Caco-2 (cell line): ENCODE measurements around the gene TOR4A. TPM values are rescaled to one million over a fixed set of nuclear protein-coding genes. Genes with fewer than 3 reads are reported as not detected.

ENCODE experiments used
- BruUV-seq: library from RNA; stranded (reverse); fragments of 400-500 nt; replicated peaks from 2 replicates; lab custom pipeline; 2021; lab: Mats Ljungman, UMichigan
- CTCF ChIA-PET: fragments of 300-600 bp; sonication (Branson Sonifier 250); formaldehyde crosslinking; loops from one replicate; lab custom pipeline; 2022; ENCODE audit warnings: antibody characterized with exemption; lab: Charles Lee
- POLR2A ChIA-PET: fragments of 300-600 bp; sonication (Branson Sonifier 250); formaldehyde crosslinking; loops from one replicate; lab custom pipeline; 2022; ENCODE audit warnings: antibody characterized with exemption; lab: Charles Lee
- DNase-seq, 2 experiments: peaks; one replicate each; pipeline versions ENCODE4 v3.0.0 to v3.0.0-alpha.2; 2020 to 2022
- H3K27me3 ChIP-seq: replicated peaks from 2 replicates; pipeline ENCODE4 v1.6.0; 2011; ENCODE audit warnings: low read length; ENCODE audit not compliant: control insufficient read depth, insufficient read depth
- H3K36me3 ChIP-seq: 2 replicates; pipeline ENCODE4 v1.5.1; 2011; ENCODE audit warnings: low read length; ENCODE audit not compliant: control insufficient read depth, insufficient read depth
- H3K4me1 ChIP-seq: fragments of 250-450 bp; sonication (Bioruptor Pico); 2 replicates; pipeline ENCODE4 v1.5.1; 2020; ENCODE audit warnings: mild to moderate bottlenecking
- H3K4me3 ChIP-seq: 2 replicates; pipeline ENCODE4 v1.5.1; 2011; ENCODE audit warnings: low read depth, mild to moderate bottlenecking, control low read depth, low read length
- H3K9me3 ChIP-seq: fragments of 250-450 bp; sonication (Bioruptor Pico); 2 replicates; pipeline ENCODE4 v1.5.1; 2020; ENCODE audit warnings: mild to moderate bottlenecking, moderate library complexity
- H3K27ac Mint-ChIP-seq: one replicate; pipeline ENCODE4 v1.8.0; 2022; ENCODE audit warnings: mixed read lengths; ENCODE audit not compliant: unreplicated experiment
- H3K27me3 Mint-ChIP-seq: one replicate; pipeline ENCODE4 v1.8.0; 2022; ENCODE audit warnings: mixed read lengths; ENCODE audit not compliant: insufficient read depth, unreplicated experiment
- H3K36me3 Mint-ChIP-seq: one replicate; pipeline ENCODE4 v1.8.0; 2022; ENCODE audit warnings: mild to moderate bottlenecking, mixed read lengths; ENCODE audit not compliant: insufficient read depth, unreplicated experiment
- H3K4me1 Mint-ChIP-seq: one replicate; pipeline ENCODE4 v1.8.0; 2022; ENCODE audit warnings: low read depth, mixed read lengths; ENCODE audit not compliant: unreplicated experiment
- H3K4me3 Mint-ChIP-seq: one replicate; pipeline ENCODE4 v1.8.0; 2022; ENCODE audit warnings: mild to moderate bottlenecking, moderate library complexity, mixed read lengths; ENCODE audit not compliant: unreplicated experiment
- H3K9me3 Mint-ChIP-seq: one replicate; pipeline ENCODE4 v1.8.0; 2022; ENCODE audit warnings: mixed read lengths; ENCODE audit not compliant: unreplicated experiment
- intact Hi-C: fragments of 100-400 bp; cut with micrococcal nuclease; formaldehyde crosslinking; loops from one replicate; pipeline ENCODE4 v1.10.0; 2022; ENCODE audit not compliant: unreplicated experiment
- total RNA-seq: library from RNA; stranded (reverse); gene quantifications from 2 replicates; pipeline ENCODE4 v1.2.3, GENCODE V29; 2022
- TF ChIP-seq, protein P1 (sequence below), 2 experiments: fragments of 200-600 bp in 1 of 2; IDR thresholded peaks; 1 replicate in 1 of 2; 2 replicates in 1 of 2; pipeline versions ENCODE4 v1.5.1 to v1.8.0; 2011 to 2022; ENCODE audit warnings: antibody characterized with exemption in 1 of 2, control low read depth in 1 of 2, inconsistent platforms in 1 of 2, low read depth in 1 of 2, low read length in 1 of 2, mild to moderate bottlenecking in 1 of 2, moderate library complexity in 1 of 2; ENCODE audit not compliant: insufficient read depth in 1 of 2, severe bottlenecking in 1 of 2, unreplicated experiment in 1 of 2

Gene TOR4A
- total RNA-seq, 1 experiment from 2014 or later, result 1.8 TPM

DNA sequence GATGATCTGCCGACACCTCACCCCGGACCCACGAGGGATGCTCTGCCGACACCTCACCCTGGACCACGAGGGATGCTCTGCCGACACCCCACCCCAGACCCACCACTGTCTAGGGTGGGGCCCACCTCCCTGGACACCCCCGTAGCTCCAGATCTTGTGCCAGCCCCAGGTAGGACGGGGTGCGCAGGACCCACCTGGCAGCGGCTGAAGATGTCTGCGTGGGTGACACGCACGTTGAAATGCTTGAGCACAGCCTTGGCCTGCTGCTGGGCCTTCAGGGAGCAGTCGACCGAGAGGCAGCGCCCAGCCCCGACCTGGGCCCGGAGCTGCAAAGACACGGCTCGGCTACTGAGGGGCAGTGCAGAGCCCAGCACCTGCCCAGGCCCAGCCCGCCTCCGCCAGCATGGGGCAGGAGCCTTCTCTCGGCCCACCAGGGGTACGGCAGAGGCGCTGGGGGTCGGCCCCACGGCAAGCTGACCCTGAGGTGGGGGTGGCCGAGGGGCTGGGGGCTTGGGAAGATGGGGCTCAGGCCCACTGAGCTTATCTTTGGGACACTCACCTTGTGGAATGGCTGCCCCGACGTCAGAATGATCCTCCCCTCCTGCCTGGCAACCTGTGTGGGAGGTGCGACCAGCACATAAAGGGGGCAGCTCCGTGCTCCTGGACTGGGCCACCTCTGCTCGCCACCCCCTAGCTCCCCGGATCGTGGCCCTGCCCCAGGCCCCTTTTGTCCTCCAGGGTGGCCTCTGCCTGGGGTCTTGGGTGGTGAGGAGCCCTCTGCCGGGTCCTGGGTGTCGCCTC, 46.2 kb downstream of the TOR4A start:
- TF ChIP-seq, protein P1, sequence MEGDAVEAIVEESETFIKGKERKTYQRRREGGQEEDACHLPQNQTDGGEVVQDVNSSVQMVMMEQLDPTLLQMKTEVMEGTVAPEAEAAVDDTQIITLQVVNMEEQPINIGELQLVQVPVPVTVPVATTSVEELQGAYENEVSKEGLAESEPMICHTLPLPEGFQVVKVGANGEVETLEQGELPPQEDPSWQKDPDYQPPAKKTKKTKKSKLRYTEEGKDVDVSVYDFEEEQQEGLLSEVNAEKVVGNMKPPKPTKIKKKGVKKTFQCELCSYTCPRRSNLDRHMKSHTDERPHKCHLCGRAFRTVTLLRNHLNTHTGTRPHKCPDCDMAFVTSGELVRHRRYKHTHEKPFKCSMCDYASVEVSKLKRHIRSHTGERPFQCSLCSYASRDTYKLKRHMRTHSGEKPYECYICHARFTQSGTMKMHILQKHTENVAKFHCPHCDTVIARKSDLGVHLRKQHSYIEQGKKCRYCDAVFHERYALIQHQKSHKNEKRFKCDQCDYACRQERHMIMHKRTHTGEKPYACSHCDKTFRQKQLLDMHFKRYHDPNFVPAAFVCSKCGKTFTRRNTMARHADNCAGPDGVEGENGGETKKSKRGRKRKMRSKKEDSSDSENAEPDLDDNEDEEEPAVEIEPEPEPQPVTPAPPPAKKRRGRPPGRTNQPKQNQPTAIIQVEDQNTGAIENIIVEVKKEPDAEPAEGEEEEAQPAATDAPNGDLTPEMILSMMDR (IDR thresholded peaks at IDR 0.05; ENCODE audit: insufficient read depth in 1 of 2, low read depth in 1 of 2, low read length in 1 of 2, severe bottlenecking in 1 of 2, unreplicated experiment in 1 of 2), result no peak

DNA sequence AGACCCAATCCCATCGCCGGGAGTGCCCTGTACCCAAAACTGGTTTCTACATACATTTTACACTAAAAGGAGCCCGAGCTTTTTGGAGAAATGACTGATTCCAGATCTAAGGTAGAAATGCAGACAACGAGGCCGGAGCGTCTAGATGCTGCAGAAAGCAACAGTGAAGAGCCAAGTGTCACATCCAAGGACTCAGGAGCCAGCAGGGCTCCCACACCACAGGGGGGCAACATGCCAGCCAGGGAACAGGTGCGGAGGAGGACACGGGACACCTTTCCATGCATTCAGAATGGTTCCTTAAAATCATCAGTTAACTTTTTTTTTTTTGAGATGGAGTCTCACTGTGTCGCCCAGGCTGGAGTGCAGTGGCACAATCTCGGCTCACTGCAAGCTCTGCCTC, 47.6 kb downstream of the TOR4A start:
- Mint-ChIP-seq H3K27me3 (no peaks in the 10 kb centered on the region), H3K4me1 (no peaks in the 10 kb centered on the region), H3K27ac (no peak overlapping the region), H3K9me3 (no peaks in the 10 kb centered on the region), H3K36me3 (no peaks in the 10 kb centered on the region), H3K4me3 (no peak overlapping the region)
- Histone ChIP-seq H3K36me3 (no peaks in the 10 kb centered on the region), H3K9me3 (no peaks in the 10 kb centered on the region), H3K4me3 (no peak overlapping the region), H3K27me3 (no peaks in the 10 kb centered on the region), H3K4me1 (no peaks in the 10 kb centered on the region)
- TF ChIP-seq, protein P1 (IDR thresholded peaks at IDR 0.05; ENCODE audit: insufficient read depth in 1 of 2, low read depth in 1 of 2, low read length in 1 of 2, severe bottlenecking in 1 of 2, unreplicated experiment in 1 of 2), result no peak
- DNase-seq, result no peak
- CTCF ChIA-PET, result no interaction called here
- POLR2A ChIA-PET, result no interaction called here
- no TSS peak for BruUV-seq
- intact Hi-C loops, result no loop called here

More for the DNA sequence above, 46.2 kb downstream of the TOR4A start:
- Histone ChIP-seq H3K27me3 (no peaks in the 10 kb centered on the region), H3K4me3 (no peak overlapping the region), H3K36me3 (no peaks in the 10 kb centered on the region), H3K4me1 (no peaks in the 10 kb centered on the region), H3K9me3 (no peaks in the 10 kb centered on the region)
- H3K36me3 Mint-ChIP-seq, result no peaks in the 10 kb centered on the region
- intact Hi-C loops, result no loop called here
- no peaks in the 10 kb centered on the region for H3K4me1 Mint-ChIP-seq
- DNase-seq, result no peak
- no peaks in the 10 kb centered on the region for H3K9me3 Mint-ChIP-seq
- no peak overlapping the region for H3K27ac Mint-ChIP-seq
- POLR2A ChIA-PET, result no interaction called here
- CTCF ChIA-PET, result no interaction called here
- no peaks in the 10 kb centered on the region for H3K27me3 Mint-ChIP-seq
- BruUV-seq, result no TSS peak
- H3K4me3 Mint-ChIP-seq, result no peak overlapping the region

DNA sequence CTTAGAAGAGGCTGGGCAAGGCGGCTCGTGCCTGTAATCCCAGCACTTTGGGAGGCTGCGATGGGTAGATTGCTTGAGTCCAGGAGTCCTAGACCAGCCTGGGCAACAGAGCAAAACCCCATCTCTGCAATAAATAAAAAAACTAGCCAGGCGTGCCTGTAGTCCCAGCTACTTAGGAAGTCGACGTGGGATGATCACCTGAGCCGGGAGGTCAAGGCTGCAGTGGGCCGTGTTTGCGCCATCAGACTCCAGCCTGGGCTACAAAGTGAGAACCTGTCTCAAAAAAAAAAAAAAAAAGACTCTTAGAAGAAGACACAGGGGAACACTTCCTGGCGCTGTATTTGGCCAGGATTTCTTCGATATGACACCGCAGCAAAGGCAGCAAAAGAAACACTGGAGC, 48.3 kb downstream of the TOR4A start:
- TF ChIP-seq, protein P1 (IDR thresholded peaks at IDR 0.05; ENCODE audit: insufficient read depth in 1 of 2, low read depth in 1 of 2, low read length in 1 of 2, severe bottlenecking in 1 of 2, unreplicated experiment in 1 of 2), result no peak
- BruUV-seq, result no TSS peak
- POLR2A ChIA-PET, result no interaction called here
- Histone ChIP-seq H3K9me3 (no peaks in the 10 kb centered on the region), H3K27me3 (no peaks in the 10 kb centered on the region), H3K36me3 (no peaks in the 10 kb centered on the region), H3K4me1 (no peaks in the 10 kb centered on the region), H3K4me3 (no peak overlapping the region)
- no peak for DNase-seq
- Mint-ChIP-seq H3K36me3 (no peaks in the 10 kb centered on the region), H3K27ac (no peak overlapping the region), H3K9me3 (no peaks in the 10 kb centered on the region), H3K27me3 (no peaks in the 10 kb centered on the region), H3K4me1 (no peaks in the 10 kb centered on the region), H3K4me3 (no peak overlapping the region)
- CTCF ChIA-PET, result interaction anchor here (0.7 kb wide), 1 partner anchor 295 kb away, joined by 3 read pairs; no protein-coding TSS in a partner anchor
- intact Hi-C loops, result no loop called here
